Panc1 (cell line): ENCODE measurements around the gene TRPM6.

ENCODE experiments used
- CTCF ChIP-seq: fragments of 450-650 bp; IDR thresholded peaks from 2 replicates; pipeline ENCODE4 v1.5.1; 2017; ENCODE audit warnings: mild to moderate bottlenecking
- POLR2AphosphoS5 ChIP-seq: IDR thresholded peaks from 2 replicates; pipeline ENCODE4 v1.6.1; 2012; ENCODE audit warnings: mild to moderate bottlenecking, low read depth, low read length, moderate library complexity
- REST ChIP-seq, 2 experiments: IDR thresholded peaks; 2 replicates each; pipeline ENCODE4 v1.6.1; 2011 to 2012; ENCODE audit warnings: low read depth in 2 of 2, control low read depth in 1 of 2, low read length in 1 of 2, mild to moderate bottlenecking in 1 of 2, moderate library complexity in 1 of 2; ENCODE audit not compliant: insufficient read depth in 1 of 2
- TCF7L2 ChIP-seq: IDR thresholded peaks from 2 replicates; pipeline ENCODE4 v1.6.1; 2011; ENCODE audit warnings: mild to moderate bottlenecking, low read depth, low read length, inconsistent platforms

GRCh38 chr9:74683322-74683721, 204.4 kb downstream of the TRPM6 start:
- TF ChIP-seq CTCF, result no peak
- TF ChIP-seq POLR2AphosphoS5, result no peak
- no peak for TF ChIP-seq REST (IDR thresholded peaks at IDR 0.05; ENCODE audit: insufficient read depth in 1 of 2, low read depth in 2 of 2, low read length in 1 of 2)
- TF ChIP-seq TCF7L2, result no peak
